Stimulated activated memory B cell treated with anti-CD40 and anti-IgM and Interleukin-4, amounts not matched to agents 10 μg/mL and 1 μg/mL and 100 μg/mL, for 72 hours (primary cell): ENCODE measurements around the gene PRKAG1.

ENCODE experiments used
- ATAC-seq: fragments of 150-1000 bp; cut with Tn5 transposase; 2 replicates; pipeline ENCODE4 v1.10.0; 2021
- H3K27ac Mint-ChIP-seq: one replicate; pipeline ENCODE4 v1.8.0; 2022; ENCODE audit warnings: mild to moderate bottlenecking, mixed read lengths
- H3K27me3 Mint-ChIP-seq: one replicate; pipeline ENCODE4 v1.8.0; 2022; ENCODE audit warnings: mixed read lengths
- H3K36me3 Mint-ChIP-seq: one replicate; pipeline ENCODE4 v1.8.0; 2022; ENCODE audit warnings: mixed read lengths
- H3K4me1 Mint-ChIP-seq: one replicate; pipeline ENCODE4 v1.8.0; 2022; ENCODE audit warnings: mixed read lengths
- H3K4me3 Mint-ChIP-seq: one replicate; pipeline ENCODE4 v1.8.0; 2022; ENCODE audit warnings: mild to moderate bottlenecking, moderate library complexity, mixed read lengths
- H3K9me3 Mint-ChIP-seq: one replicate; pipeline ENCODE4 v1.8.0; 2022; ENCODE audit warnings: mixed read lengths

Gene PRKAG1

GRCh38 chr12:48993787-48994186 is 24.8 kb downstream of the PRKAG1 start:
- Mint-ChIP-seq H3K27me3 (peaks cover 53% of the 10 kb centered on the region), H3K4me1 (peaks cover 38% of the 10 kb centered on the region), H3K36me3 (no peaks in the 10 kb centered on the region), H3K27ac (no peak overlapping the region), H3K4me3 (no peak overlapping the region), H3K9me3 (no peaks in the 10 kb centered on the region)
- ATAC-seq = no peak

DNA sequence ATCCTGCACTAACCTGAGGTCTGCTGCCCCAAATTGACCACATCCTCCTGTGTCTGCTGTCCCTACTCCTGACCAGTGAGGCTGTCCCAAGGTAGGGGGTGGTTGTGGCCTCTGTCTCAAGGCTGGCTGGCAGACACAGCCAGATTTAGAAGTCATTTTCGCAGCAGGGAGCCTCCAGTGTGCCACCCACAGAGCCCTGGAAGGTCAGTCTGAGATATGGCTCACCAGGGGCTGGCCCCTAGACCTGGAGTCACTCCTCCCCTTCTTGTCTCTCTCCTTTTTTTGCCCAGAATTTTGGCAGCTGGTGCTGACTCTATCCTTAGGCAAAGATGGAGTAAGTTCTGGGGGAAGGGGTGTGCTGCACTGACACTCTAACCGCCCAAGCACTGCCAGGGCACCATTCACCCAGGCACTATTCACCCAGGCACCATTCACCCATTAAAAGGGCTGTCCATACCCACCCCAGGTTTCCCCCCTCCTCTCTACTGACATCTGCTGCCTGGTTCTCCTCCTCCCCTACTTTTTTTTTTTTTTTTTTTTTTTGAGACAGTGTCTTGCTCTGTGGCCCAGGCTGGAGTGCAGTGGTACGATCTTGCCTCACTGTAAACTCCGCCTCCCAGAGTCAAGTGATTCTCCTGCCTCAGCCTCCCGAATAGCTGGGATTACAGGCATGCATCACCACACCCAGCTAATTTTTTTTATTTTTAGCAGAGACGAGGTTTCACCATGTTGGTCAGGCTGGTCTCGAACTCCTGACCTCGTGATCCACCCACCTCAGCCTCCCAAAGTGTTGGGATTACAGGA is 27.1 kb downstream of the PRKAG1 start:
- H3K27ac Mint-ChIP-seq = no peak overlapping the region
- ATAC-seq = no peak
- H3K9me3 Mint-ChIP-seq = no peaks in the 10 kb centered on the region
- no peaks in the 10 kb centered on the region for H3K36me3 Mint-ChIP-seq
- H3K4me3 Mint-ChIP-seq = no peak overlapping the region
- peaks cover 20% of the 10 kb centered on the region for H3K4me1 Mint-ChIP-seq
- H3K27me3 Mint-ChIP-seq = peaks cover 75% of the 10 kb centered on the region

DNA sequence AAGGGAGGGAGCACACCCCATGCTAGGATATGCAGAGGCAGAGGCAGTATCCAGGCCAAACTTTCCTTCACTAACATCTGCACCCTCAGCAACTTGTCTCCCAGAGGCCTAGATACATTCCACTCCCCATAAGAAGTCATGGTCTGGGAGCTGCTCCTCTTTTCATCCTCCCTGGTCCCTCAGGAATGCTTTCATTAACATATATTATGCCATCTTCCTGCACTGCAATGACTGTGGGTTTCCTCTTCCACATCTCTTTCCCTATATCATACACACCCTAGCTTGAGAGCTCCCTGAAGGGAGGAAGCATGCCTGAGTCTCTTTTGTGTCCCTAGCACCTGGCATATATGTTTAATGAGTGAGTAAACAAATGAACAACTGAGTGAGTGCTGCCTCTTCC is 28.0 kb downstream of the PRKAG1 start:
- H3K27ac Mint-ChIP-seq = no peak overlapping the region
- no peak for ATAC-seq
- H3K4me1 Mint-ChIP-seq = peaks cover 20% of the 10 kb centered on the region
- H3K36me3 Mint-ChIP-seq = no peaks in the 10 kb centered on the region
- peaks cover 81% of the 10 kb centered on the region for H3K27me3 Mint-ChIP-seq
- H3K9me3 Mint-ChIP-seq = no peaks in the 10 kb centered on the region
- no peak overlapping the region for H3K4me3 Mint-ChIP-seq

DNA sequence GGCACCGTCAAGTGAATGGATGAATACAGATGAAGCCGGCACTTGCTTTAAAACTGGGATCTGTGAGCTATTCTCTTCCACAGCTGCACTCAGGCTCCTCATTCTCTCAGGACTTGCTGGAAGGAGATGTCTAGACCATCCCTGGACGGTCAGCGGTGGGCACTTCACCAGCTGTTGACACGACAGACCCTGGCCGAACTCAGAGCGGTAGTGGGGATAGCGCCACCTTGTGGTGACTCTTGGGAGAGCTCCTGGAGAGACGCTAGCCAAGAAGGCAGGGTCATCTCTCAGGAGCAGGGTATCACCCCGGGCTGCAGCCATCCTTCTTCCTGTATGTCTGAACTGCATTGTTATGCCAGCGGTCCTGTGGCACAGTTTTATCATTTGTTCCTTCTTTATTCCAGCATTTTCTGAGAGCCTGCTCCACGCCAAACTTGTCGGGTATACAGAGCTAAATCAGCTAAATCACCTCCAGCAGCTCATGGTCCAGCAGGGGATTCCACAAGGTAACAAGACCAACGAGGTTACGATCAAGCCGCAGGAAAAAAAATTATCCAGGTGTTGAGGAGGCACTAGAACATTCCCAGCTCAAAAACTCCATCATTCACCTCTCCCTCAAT is 30.4 kb downstream of the PRKAG1 start:
- Mint-ChIP-seq H3K4me1 (peaks cover 14% of the 10 kb centered on the region), H3K36me3 (no peaks in the 10 kb centered on the region), H3K27me3 (peaks cover 57% of the 10 kb centered on the region), H3K4me3 (no peak overlapping the region), H3K9me3 (no peaks in the 10 kb centered on the region), H3K27ac (no peak overlapping the region)
- ATAC-seq = peak; percentile 60

GRCh38 chr12:48986720-48987291 is 31.8 kb downstream of the PRKAG1 start:
- no peak for ATAC-seq
- Mint-ChIP-seq H3K9me3 (no peaks in the 10 kb centered on the region), H3K4me3 (no peak overlapping the region), H3K36me3 (no peaks in the 10 kb centered on the region), H3K27ac (no peak overlapping the region), H3K4me1 (peaks cover 23% of the 10 kb centered on the region), H3K27me3 (peaks cover 67% of the 10 kb centered on the region)

DNA sequence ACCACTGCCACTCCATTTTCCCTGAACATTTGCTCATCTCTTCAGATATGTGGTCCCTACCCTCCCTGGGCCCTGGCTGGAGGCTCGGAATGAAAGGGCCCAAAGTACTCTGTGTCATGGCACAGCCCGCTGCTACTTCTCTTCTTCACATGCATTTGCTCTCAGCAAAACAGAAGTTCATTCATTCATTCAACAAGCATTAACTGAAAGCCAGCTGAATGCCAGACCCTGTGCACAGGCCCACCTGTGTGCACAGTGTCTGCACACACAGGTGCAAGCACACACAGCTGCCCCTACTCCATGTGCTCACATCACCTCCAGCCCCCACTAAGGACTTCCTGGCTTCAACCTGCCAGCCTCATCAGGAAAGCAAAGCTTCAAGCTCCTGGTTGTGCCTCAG is 32.7 kb downstream of the PRKAG1 start:
- peaks cover 71% of the 10 kb centered on the region for H3K27me3 Mint-ChIP-seq
- no peak overlapping the region for H3K27ac Mint-ChIP-seq
- no peaks in the 10 kb centered on the region for H3K9me3 Mint-ChIP-seq
- no peak for ATAC-seq
- no peaks in the 10 kb centered on the region for H3K36me3 Mint-ChIP-seq
- H3K4me3 Mint-ChIP-seq = no peak overlapping the region
- peaks cover 29% of the 10 kb centered on the region for H3K4me1 Mint-ChIP-seq

GRCh38 chr12:48985475-48985897 is 33.1 kb downstream of the PRKAG1 start:
- Mint-ChIP-seq H3K36me3 (no peaks in the 10 kb centered on the region), H3K27me3 (peaks cover 71% of the 10 kb centered on the region), H3K4me3 (no peak overlapping the region), H3K9me3 (no peaks in the 10 kb centered on the region), H3K4me1 (peaks cover 30% of the 10 kb centered on the region), H3K27ac (no peak overlapping the region)
- ATAC-seq = no peak

DNA sequence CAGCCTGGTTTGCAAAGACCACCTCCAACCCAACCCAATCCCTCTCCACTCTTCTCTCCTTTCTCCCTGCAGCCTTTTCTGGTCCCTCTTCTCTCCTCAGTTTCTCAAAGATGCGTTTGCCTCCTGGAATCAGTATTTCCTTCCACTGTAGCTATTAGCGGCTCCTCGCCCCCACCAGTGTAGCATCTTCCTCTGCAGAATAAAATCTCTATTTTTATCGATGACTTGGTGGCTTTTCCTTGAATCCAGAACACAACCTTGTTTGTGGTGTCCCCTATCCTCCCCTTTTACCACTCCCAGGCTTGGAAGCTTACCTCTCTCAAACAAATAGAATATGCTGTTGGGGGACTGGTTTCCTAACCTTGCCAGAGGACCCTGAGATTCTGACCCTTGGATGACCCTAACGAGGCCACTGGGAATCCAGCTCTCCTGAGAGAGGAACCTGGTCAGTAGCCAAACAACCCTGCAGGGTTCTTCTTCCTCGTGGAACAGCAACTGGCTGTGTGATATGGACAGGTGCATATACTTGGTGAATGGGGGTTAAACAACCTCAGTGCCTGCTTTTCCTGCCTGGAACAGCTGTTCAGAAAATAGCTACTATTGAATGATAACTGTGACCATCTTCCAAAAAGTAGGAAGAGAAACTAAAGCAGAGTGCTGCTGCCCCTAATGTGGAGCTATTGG is 36.0 kb downstream of the PRKAG1 start:
- Mint-ChIP-seq H3K4me1 (peaks cover 56% of the 10 kb centered on the region), H3K27ac (peak overlapping the region; percentile 29), H3K4me3 (peak overlapping the region; percentile 11), H3K27me3 (peaks cover 65% of the 10 kb centered on the region), H3K36me3 (no peaks in the 10 kb centered on the region), H3K9me3 (no peaks in the 10 kb centered on the region)
- no peak for ATAC-seq

DNA sequence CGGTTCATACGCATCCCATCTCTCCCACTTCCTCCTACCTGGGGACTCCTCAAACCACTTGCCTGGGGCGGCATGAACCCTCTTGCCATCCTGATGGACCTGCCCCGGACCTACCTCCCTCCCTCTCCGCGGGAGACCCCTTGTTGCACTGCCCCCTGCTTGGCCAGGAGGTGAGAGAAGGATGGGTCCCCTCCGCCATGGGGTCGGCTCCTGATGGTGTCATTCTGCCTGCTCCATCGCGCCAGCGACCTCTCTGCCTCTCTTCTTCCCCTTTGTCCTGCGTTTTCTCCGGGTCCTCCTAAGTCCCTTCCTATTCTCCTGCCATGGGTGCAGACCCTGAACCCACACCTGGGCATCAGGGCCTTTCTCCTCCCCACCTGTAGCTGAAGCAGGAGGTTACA is 36.8 kb downstream of the PRKAG1 start:
- Mint-ChIP-seq H3K27ac (peak overlapping the region; percentile 29), H3K9me3 (no peaks in the 10 kb centered on the region), H3K4me3 (peak overlapping the region; percentile 55), H3K36me3 (no peaks in the 10 kb centered on the region), H3K27me3 (peaks cover 65% of the 10 kb centered on the region), H3K4me1 (peaks cover 64% of the 10 kb centered on the region)
- ATAC-seq = no peak

GRCh38 chr12:48980953-48981756 is 37.4 kb downstream of the PRKAG1 start:
- peak overlapping the region; percentile 78 for H3K4me3 Mint-ChIP-seq
- peak overlapping the region; percentile 54 for H3K27ac Mint-ChIP-seq
- H3K36me3 Mint-ChIP-seq = no peaks in the 10 kb centered on the region
- H3K4me1 Mint-ChIP-seq = peaks cover 63% of the 10 kb centered on the region
- H3K9me3 Mint-ChIP-seq = no peaks in the 10 kb centered on the region
- ATAC-seq = no peak
- H3K27me3 Mint-ChIP-seq = peaks cover 64% of the 10 kb centered on the region

- peak overlapping the region; percentile 54 for H3K27ac Mint-ChIP-seq
- no peaks in the 10 kb centered on the region for H3K36me3 Mint-ChIP-seq
- no peak for ATAC-seq
- H3K9me3 Mint-ChIP-seq = no peaks in the 10 kb centered on the region
- H3K27me3 Mint-ChIP-seq = peaks cover 64% of the 10 kb centered on the region
- H3K4me1 Mint-ChIP-seq = peaks cover 56% of the 10 kb centered on the region
- H3K4me3 Mint-ChIP-seq = peak overlapping the region; percentile 78
Measured at GRCh38 chr12:48980389-48980952, 38.1 kb downstream of the PRKAG1 start.

DNA sequence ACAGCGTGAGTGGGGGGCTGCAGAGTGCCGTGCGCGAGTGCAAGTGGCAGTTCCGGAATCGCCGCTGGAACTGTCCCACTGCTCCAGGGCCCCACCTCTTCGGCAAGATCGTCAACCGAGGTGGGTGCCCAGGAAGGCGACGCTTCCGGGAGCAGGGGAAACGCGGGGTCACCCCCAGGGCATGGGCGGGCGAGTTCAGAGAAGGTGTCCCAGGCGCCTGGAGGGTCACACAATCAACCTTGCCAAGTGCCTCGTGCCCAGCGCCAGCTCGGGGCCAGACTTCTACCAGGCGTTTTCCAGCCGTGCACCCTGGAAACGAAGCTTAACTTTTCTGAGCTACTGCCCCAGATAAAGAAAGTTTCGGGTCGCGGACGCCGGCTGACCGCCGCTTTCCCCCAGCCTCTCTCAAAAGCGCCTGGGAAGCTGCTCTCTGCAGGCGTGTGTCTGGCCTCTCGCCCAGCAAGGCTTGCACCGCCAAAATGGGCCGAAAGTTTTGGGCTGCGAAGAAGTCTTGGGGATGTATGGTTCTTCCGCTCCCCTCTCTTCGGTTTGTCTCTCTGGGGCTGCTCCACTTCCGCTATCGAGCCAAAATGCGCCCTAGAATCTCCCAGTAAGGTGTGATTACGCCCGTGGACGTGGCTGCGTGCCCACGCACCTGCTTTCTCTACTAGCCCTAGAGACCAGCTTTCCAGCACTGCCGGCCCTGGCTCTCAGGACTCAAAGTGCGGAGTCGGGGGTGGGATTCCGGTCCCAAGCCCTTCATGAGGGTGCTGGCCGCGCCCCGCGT is 38.8 kb downstream of the PRKAG1 start:
- H3K27ac Mint-ChIP-seq = peak overlapping the region; percentile 54
- ATAC-seq = no peak
- no peaks in the 10 kb centered on the region for H3K9me3 Mint-ChIP-seq
- peaks cover 71% of the 10 kb centered on the region for H3K27me3 Mint-ChIP-seq
- H3K4me1 Mint-ChIP-seq = peaks cover 56% of the 10 kb centered on the region
- no peaks in the 10 kb centered on the region for H3K36me3 Mint-ChIP-seq
- peak overlapping the region; percentile 78 for H3K4me3 Mint-ChIP-seq

GRCh38 chr12:48978741-48979601 is 39.6 kb downstream of the PRKAG1 start:
- peak overlapping the region; percentile 78 for H3K4me3 Mint-ChIP-seq
- H3K36me3 Mint-ChIP-seq = no peaks in the 10 kb centered on the region
- H3K27me3 Mint-ChIP-seq = peaks cover 79% of the 10 kb centered on the region
- H3K4me1 Mint-ChIP-seq = peaks cover 56% of the 10 kb centered on the region
- H3K9me3 Mint-ChIP-seq = no peaks in the 10 kb centered on the region
- no peak for ATAC-seq
- peak overlapping the region; percentile 54 for H3K27ac Mint-ChIP-seq
